Esophagus squamous epithelium (tissue), 5 donors: ENCODE measurements around the gene LY6G6D. TPM values are rescaled to one million over a fixed set of nuclear protein-coding genes. Genes with fewer than 3 reads are reported as not detected.

Source experiments
- DNase-seq: peaks from one replicate; lab custom pipeline; 2025; lab: John Stamatoyannopoulos, UW
- H3K27ac ChIP-seq, 4 donors: fragments of 200-600 bp; sonication (generic); one replicate each; pipeline ENCODE4 v1.5.1; 2016 to 2019; ENCODE audit warnings: mild to moderate bottlenecking in 1 of 4
- H3K27me3 ChIP-seq, 4 donors: fragments of 200-600 bp; sonication (generic); 1 replicate in 3 of 4; 2 replicates in 1 of 4; pipeline versions ENCODE4 v1.5.1 to v1.6.0; 2017 to 2021; ENCODE audit warnings: antibody characterized with exemption in 1 of 4
- H3K36me3 ChIP-seq, 3 donors: fragments of 200-600 bp; sonication (generic); one replicate each; pipeline ENCODE4 v1.5.1; 2016 to 2019
- H3K4me1 ChIP-seq, 3 donors: fragments of 200-600 bp; sonication (generic); one replicate each; pipeline ENCODE4 v1.5.1; 2017 to 2019
- H3K4me3 ChIP-seq, 4 donors: fragments of 200-600 bp; sonication (generic); 1 replicate in 3 of 4; 2 replicates in 1 of 4; pipeline ENCODE4 v1.5.1; 2016 to 2019; ENCODE audit warnings: mild to moderate bottlenecking in 2 of 4, moderate library complexity in 1 of 4
- H3K9me3 ChIP-seq, 3 donors: fragments of 200-600 bp; sonication (generic); one replicate each; pipeline ENCODE4 v1.5.1; 2016 to 2019
- CTCF ChIP-seq, 6 experiments: fragments of 450-650 bp in 4 of 6; fragments of 200-600 bp in 2 of 6; sonication (generic) in 2 of 6; IDR thresholded peaks; one replicate each; pipeline ENCODE4 v1.5.1; 2016 to 2019; ENCODE audit warnings: antibody characterized with exemption in 6 of 6, mild to moderate bottlenecking in 4 of 6, moderate library complexity in 4 of 6
- POLR2A ChIP-seq, 4 donors: fragments of 450-650 bp; IDR thresholded peaks; one replicate each; pipeline ENCODE4 v1.6.1; 2017; ENCODE audit warnings: antibody characterized with exemption in 4 of 4, mild to moderate bottlenecking in 4 of 4, moderate library complexity in 3 of 4
- WGBS, 2 donors: methylation state at CpG; one replicate each; pipeline ENCODE4 v1.1.5; 2018; 5-methylcytosine and 5-hydroxymethylcytosine counted together
- intact Hi-C: fragments of 100-400 bp; cut with DNase I; formaldehyde crosslinking; loops from one replicate; pipeline ENCODE4 v1.15.0; 2022
- total RNA-seq, 4 donors: library from RNA; depleted of rRNA; stranded (reverse); fragments of >200 nt; gene quantifications; one replicate each; pipeline ENCODE4 v1.1.0, GENCODE V29; 2016
- donor health status: DM: yes; HTN: yes; CAD: no.

LY6G6D gene
- total RNA-seq, 4 donors from 2014 or later: not detected

- H3K4me3 ChIP-seq: no peak overlapping the region
- TF ChIP-seq CTCF (IDR thresholded peaks at IDR 0.05): no peak
- no peak for TF ChIP-seq POLR2A (IDR thresholded peaks at IDR 0.05)
- peaks cover 0 to 10% (median 2%) of the 10 kb centered on the region in 3 donors for H3K4me1 ChIP-seq
- 80 to 90% methylated on average over 3 to 11 of the region's 14 CpGs for WGBS, 2 donors
- no peak for DNase-seq
- H3K9me3 ChIP-seq: no peaks in the 10 kb centered on the region
- H3K27ac ChIP-seq: no peak overlapping the region
- H3K36me3 ChIP-seq: peaks cover 31 to 88% (median 51%) of the 10 kb centered on the region in 3 donors
- no peaks in the 10 kb centered on the region for H3K27me3 ChIP-seq
- intact Hi-C loops: loop anchor here (10.0 kb wide), 1 partner anchor 147 kb away; no protein-coding TSS in a partner anchor
These were observed 27.1 kb upstream of the LY6G6D start for GRCh38 chr6:31687860-31688693.

GRCh38 chr6:31689249-31690110, 25.7 kb upstream of the LY6G6D start:
- Histone ChIP-seq H3K9me3 (no peaks in the 10 kb centered on the region), H3K27me3 (no peaks in the 10 kb centered on the region), H3K4me3 (no peak overlapping the region), H3K36me3 (peaks cover 32 to 97% (median 61%) of the 10 kb centered on the region in 3 donors), H3K27ac (no peak overlapping the region), H3K4me1 (no peaks in the 10 kb centered on the region)
- WGBS, 2 donors: 65 to 82% methylated on average over 9 of the region's 11 CpGs
- intact Hi-C loops: loop anchor here (10.0 kb wide), 1 partner anchor 145 kb away; no protein-coding TSS in a partner anchor
- TF ChIP-seq CTCF (IDR thresholded peaks at IDR 0.05): peak in 1 of 6 experiments; percentile 32
- no peak for TF ChIP-seq POLR2A (IDR thresholded peaks at IDR 0.05)
- DNase-seq: no peak

GRCh38 chr6:31690231-31691077, 24.7 kb upstream of the LY6G6D start:
- H3K36me3 ChIP-seq: peaks cover 35 to 100% (median 68%) of the 10 kb centered on the region in 3 donors
- no peak overlapping the region for H3K4me3 ChIP-seq
- intact Hi-C loops: no loop called here
- DNase-seq: no peak
- no peak overlapping the region for H3K27ac ChIP-seq
- no peaks in the 10 kb centered on the region for H3K4me1 ChIP-seq
- H3K27me3 ChIP-seq: no peaks in the 10 kb centered on the region
- 60 to 64% methylated on average over 10 of the region's 10 CpGs for WGBS, 2 donors
- no peak for TF ChIP-seq POLR2A (IDR thresholded peaks at IDR 0.05)
- no peak for TF ChIP-seq CTCF (IDR thresholded peaks at IDR 0.05)
- H3K9me3 ChIP-seq: no peaks in the 10 kb centered on the region

- no peak for DNase-seq
- 88 to 93% methylated on average over 6 of the region's 6 CpGs for WGBS, 2 donors
- Histone ChIP-seq H3K4me3 (no peak overlapping the region), H3K4me1 (no peaks in the 10 kb centered on the region), H3K27me3 (no peaks in the 10 kb centered on the region), H3K27ac (no peak overlapping the region), H3K36me3 (peaks cover 35 to 100% (median 69%) of the 10 kb centered on the region in 3 donors), H3K9me3 (no peaks in the 10 kb centered on the region)
- TF ChIP-seq POLR2A (IDR thresholded peaks at IDR 0.05) (no peak), CTCF (IDR thresholded peaks at IDR 0.05) (no peak)
- intact Hi-C loops: no loop called here
These were observed 24.1 kb upstream of the LY6G6D start for GRCh38 chr6:31691078-31691463.
